ENCODE results near the gene NELFCD.

The NELFCD gene

DNA sequence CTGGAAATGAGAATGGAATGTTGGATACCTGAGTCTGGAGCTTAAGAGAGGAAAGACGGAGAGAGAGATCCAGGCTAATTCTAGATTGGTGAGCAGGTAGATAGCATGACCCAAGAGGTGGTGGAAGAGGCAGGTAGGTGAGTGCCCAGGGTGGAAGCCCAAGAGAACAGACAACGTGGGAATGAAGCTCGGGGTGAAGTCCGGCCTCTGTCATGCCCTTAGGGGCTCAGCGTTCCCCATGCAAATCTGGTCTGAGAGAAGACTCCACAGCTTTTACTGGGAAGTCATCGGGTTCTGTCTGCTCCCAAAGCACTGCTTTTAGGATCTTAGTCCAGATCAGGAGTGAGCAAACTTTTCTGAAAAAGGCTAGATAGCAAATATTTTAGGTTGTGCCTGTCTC is 3.6 kb downstream of the NELFCD start:
- H3K27me3 Mint-ChIP-seq, result no peaks in the 10 kb centered on the region
- H3K27ac Mint-ChIP-seq, result peak overlapping the region; percentile 54
- H3K36me3 Mint-ChIP-seq (ENCODE audit: low read depth), result peaks cover 53% of the 10 kb centered on the region
- peaks cover 36% of the 10 kb centered on the region for H3K4me1 Mint-ChIP-seq (ENCODE audit: low read depth)
- H3K4me3 Mint-ChIP-seq, result no peak overlapping the region
- no peaks in the 10 kb centered on the region for H3K9me3 Mint-ChIP-seq

DNA sequence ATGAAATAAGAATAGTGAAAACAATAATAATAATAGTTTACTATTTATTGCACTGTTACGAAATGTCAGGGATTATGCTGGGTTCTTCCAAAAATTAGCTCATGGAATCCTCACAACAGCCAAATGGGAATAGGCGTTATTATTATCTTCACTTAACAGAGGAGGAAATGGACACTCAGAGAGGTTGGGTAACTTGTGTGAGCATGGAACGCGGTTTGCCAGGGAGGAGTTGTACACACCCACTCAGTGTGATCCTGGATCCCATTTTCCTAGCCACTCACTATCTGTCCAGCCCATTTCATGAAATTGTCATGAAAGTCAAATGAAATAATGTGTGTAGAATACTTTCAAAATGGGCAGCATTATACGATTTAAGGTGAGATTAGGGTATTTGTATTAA is 4.6 kb downstream of the NELFCD start:
- Mint-ChIP-seq H3K4me1 (ENCODE audit: low read depth) (peaks cover 36% of the 10 kb centered on the region), H3K27ac (no peak overlapping the region), H3K36me3 (ENCODE audit: low read depth) (peaks cover 62% of the 10 kb centered on the region), H3K27me3 (no peaks in the 10 kb centered on the region), H3K4me3 (no peak overlapping the region), H3K9me3 (no peaks in the 10 kb centered on the region)

- no peak overlapping the region for H3K4me3 Mint-ChIP-seq
- no peak overlapping the region for H3K27ac Mint-ChIP-seq
- H3K36me3 Mint-ChIP-seq (ENCODE audit: low read depth), result peaks cover 70% of the 10 kb centered on the region
- H3K27me3 Mint-ChIP-seq, result no peaks in the 10 kb centered on the region
- H3K4me1 Mint-ChIP-seq (ENCODE audit: low read depth), result peaks cover 36% of the 10 kb centered on the region
- H3K9me3 Mint-ChIP-seq, result no peaks in the 10 kb centered on the region
Measured at GRCh38 chr20:58986286-58986967, 5.4 kb downstream of the NELFCD start.

GRCh38 chr20:58986968-58987517 is 6.0 kb downstream of the NELFCD start:
- H3K4me1 Mint-ChIP-seq (ENCODE audit: low read depth), result peaks cover 36% of the 10 kb centered on the region
- no peaks in the 10 kb centered on the region for H3K27me3 Mint-ChIP-seq
- H3K36me3 Mint-ChIP-seq (ENCODE audit: low read depth), result peaks cover 76% of the 10 kb centered on the region
- H3K4me3 Mint-ChIP-seq, result no peak overlapping the region
- no peak overlapping the region for H3K27ac Mint-ChIP-seq
- no peaks in the 10 kb centered on the region for H3K9me3 Mint-ChIP-seq

DNA sequence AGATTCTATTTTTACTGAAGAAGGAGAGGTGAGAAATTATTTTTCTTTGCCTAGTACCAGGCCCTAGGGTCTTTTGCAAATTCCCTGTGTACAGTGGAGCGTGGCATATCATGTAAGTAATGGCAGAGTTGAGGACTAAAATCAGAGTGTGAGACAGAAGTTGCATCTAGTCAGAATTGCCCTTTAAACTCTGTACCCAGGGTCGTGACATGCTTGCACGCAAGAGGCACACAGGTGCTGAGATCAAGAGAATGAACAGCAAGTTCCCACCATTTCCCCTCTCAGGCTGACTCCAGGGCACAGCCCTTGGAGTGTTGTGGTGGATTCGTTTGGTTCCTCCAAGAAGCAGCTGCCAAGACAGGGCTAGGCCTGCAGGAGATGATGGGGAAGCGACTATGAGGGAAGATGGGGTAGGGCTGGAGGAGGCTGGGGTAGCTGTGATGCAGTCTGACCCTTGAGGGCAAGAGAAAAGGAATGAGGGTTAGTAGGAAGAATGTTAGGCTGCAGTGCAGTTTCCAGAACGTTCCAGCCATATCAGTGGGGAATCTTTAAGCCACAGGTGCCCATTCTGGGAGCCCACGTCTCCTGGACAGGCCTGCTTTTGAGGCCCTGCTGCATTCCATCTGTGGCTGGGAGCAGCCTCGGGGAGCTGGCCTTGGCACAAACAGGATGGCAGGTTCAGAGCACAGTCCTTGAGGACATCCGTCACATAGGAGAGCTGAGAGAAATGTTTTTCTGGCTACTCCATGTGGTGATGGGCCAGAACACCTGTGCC is 6.9 kb downstream of the NELFCD start:
- H3K4me3 Mint-ChIP-seq, result no peak overlapping the region
- H3K4me1 Mint-ChIP-seq (ENCODE audit: low read depth), result peaks cover 27% of the 10 kb centered on the region
- H3K36me3 Mint-ChIP-seq (ENCODE audit: low read depth), result peaks cover 79% of the 10 kb centered on the region
- no peaks in the 10 kb centered on the region for H3K27me3 Mint-ChIP-seq
- H3K9me3 Mint-ChIP-seq, result no peaks in the 10 kb centered on the region
- H3K27ac Mint-ChIP-seq, result no peak overlapping the region

GRCh38 chr20:58988565-58988882 is 7.5 kb downstream of the NELFCD start:
- no peak overlapping the region for H3K27ac Mint-ChIP-seq
- H3K9me3 Mint-ChIP-seq, result no peaks in the 10 kb centered on the region
- no peaks in the 10 kb centered on the region for H3K27me3 Mint-ChIP-seq
- H3K4me3 Mint-ChIP-seq, result no peak overlapping the region
- peaks cover 81% of the 10 kb centered on the region for H3K36me3 Mint-ChIP-seq (ENCODE audit: low read depth)
- peaks cover 23% of the 10 kb centered on the region for H3K4me1 Mint-ChIP-seq (ENCODE audit: low read depth)

- Mint-ChIP-seq H3K27ac (no peak overlapping the region), H3K27me3 (no peaks in the 10 kb centered on the region), H3K36me3 (ENCODE audit: low read depth) (peaks cover 79% of the 10 kb centered on the region)
Measured at GRCh38 chr20:58989196-58989595, 8.1 kb downstream of the NELFCD start.

DNA sequence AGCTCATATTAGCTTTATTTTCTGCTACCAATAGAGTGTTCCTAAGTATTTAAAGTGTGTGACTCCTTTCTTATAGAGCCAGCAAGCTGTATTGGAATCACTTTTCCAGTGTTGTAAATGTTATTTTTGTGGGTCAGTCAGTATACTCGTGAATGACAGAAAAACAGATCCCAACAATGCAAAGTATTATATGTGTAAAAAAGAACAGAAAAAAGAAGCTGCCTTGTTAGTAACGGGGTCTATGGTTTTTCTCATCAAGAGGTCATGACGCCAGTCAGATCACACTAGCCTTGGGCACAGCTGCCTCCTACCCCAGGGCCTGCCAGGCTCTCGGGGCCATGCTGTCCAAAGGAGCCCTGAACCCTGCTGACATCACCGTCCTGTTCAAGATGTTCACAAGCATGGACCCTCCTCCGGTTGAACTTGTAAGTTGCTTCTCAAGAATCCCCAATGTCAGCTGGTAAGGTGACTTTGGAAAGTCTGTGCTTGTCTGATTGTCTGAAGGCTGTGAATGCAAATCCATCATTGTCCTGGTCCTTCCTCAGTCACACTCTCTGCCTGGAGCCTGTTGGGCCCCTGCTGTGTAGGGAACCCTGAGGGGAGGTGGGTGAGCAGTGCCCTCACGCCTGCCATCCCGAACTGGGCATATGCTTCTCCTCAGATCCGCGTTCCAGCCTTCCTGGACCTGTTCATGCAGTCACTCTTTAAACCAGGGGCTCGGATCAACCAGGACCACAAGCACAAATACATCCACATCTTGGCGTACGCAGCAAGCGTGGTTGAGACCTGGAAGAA is 9.8 kb downstream of the NELFCD start:
- Mint-ChIP-seq H3K27ac (peak overlapping the region; percentile 36), H3K27me3 (no peaks in the 10 kb centered on the region), H3K4me1 (ENCODE audit: low read depth) (peaks cover 9% of the 10 kb centered on the region), H3K9me3 (no peaks in the 10 kb centered on the region), H3K36me3 (ENCODE audit: low read depth) (peaks cover 84% of the 10 kb centered on the region), H3K4me3 (no peak overlapping the region)

More at GRCh38 chr20:58989196-58989595, 8.1 kb downstream of the NELFCD start:
- Mint-ChIP-seq H3K4me3 (no peak overlapping the region), H3K4me1 (ENCODE audit: low read depth) (peaks cover 18% of the 10 kb centered on the region), H3K9me3 (no peaks in the 10 kb centered on the region)

DNA sequence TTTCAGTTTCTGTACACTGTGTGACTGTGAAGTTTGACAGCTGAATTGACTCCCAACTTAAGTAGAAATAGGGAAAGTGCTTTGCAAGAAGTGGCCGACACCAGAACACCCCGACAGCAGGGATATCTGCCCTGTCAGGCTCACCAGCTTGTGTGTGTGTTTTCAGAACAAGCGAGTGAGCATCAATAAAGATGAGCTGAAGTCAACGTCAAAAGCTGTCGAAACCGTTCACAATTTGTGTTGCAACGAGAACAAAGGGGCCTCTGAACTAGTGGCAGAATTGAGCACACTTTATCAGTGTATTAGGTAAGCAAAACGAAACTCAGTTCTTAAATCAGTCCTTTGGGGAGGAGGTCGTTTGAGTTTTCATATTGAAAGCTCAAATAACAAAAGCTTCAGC is 10.7 kb downstream of the NELFCD start:
- Mint-ChIP-seq H3K4me1 (ENCODE audit: low read depth) (peaks cover 6% of the 10 kb centered on the region), H3K36me3 (ENCODE audit: low read depth) (peaks cover 85% of the 10 kb centered on the region), H3K4me3 (no peak overlapping the region), H3K9me3 (no peaks in the 10 kb centered on the region), H3K27ac (no peak overlapping the region), H3K27me3 (no peaks in the 10 kb centered on the region)

DNA sequence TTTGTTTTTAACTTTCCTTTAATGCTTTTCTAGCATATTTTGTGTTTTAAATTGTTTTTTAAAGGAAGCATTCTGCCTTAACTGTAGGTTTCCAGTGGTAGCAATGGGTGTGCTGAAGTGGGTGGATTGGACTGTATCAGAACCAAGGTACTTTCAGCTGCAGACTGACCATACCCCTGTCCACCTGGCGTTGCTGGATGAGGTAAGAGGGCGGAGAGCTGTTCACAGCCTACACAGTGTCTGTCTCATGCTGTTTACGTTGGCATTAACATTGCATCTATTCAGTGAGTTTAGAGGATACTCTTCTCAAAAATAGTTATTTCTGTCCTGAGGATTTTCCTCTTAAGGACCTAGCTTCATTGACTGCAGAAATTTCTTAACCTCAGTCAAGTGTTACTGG is 11.9 kb downstream of the NELFCD start:
- no peak overlapping the region for H3K4me3 Mint-ChIP-seq
- H3K9me3 Mint-ChIP-seq, result no peaks in the 10 kb centered on the region
- peaks cover 6% of the 10 kb centered on the region for H3K4me1 Mint-ChIP-seq (ENCODE audit: low read depth)
- peak overlapping the region; percentile 45 for H3K27ac Mint-ChIP-seq
- H3K36me3 Mint-ChIP-seq (ENCODE audit: low read depth), result peaks cover 84% of the 10 kb centered on the region
- H3K27me3 Mint-ChIP-seq, result no peaks in the 10 kb centered on the region

DNA sequence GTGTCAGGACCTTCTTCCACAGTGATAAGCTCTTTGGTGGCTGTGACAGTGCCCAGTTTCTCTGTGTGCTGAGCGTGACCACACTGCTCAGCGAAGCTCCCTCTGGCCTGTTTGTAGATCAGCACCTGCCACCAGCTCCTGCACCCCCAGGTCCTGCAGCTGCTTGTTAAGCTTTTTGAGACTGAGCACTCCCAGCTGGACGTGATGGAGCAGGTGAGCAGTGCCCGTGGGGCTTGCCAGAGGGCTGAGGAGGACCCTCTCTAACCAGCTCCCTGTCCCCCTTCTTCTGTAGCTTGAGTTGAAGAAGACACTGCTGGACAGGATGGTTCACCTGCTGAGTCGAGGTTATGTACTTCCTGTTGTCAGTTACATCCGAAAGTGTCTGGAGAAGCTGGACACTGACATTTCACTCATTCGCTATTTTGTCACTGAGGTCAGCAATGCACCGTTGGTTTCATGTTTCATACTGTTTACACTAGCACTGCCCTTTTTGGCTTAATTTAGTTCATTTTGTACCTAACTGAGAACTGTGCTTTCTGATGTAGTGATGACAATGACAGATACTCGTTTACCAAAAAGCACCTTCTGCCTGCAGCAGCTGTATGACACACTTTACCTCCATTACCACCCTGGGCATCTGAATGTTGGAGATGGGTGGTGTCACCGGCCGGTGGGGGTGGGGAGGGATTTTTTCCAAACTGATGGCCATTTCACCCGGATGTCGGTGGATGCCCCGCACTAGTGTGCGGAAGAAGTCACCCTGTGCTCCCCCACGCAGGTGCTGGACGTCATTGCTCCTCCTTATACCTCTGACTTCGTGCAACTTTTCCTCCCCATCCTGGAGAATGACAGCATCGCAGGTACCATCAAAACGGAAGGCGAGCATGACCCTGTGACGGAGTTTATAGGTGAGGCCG is 12.5 kb downstream of the NELFCD start:
- no peaks in the 10 kb centered on the region for H3K9me3 Mint-ChIP-seq
- H3K4me1 Mint-ChIP-seq (ENCODE audit: low read depth), result peaks cover 6% of the 10 kb centered on the region
- H3K27me3 Mint-ChIP-seq, result no peaks in the 10 kb centered on the region
- H3K36me3 Mint-ChIP-seq (ENCODE audit: low read depth), result peaks cover 83% of the 10 kb centered on the region
- no peak overlapping the region for H3K27ac Mint-ChIP-seq
- no peak overlapping the region for H3K4me3 Mint-ChIP-seq

- H3K4me1 Mint-ChIP-seq (ENCODE audit: low read depth), result peaks cover 6% of the 10 kb centered on the region
- H3K27ac Mint-ChIP-seq, result peak overlapping the region; percentile 52
- peaks cover 76% of the 10 kb centered on the region for H3K36me3 Mint-ChIP-seq (ENCODE audit: low read depth)
- no peaks in the 10 kb centered on the region for H3K27me3 Mint-ChIP-seq
- H3K9me3 Mint-ChIP-seq, result no peaks in the 10 kb centered on the region
- no peak overlapping the region for H3K4me3 Mint-ChIP-seq
Measured at GRCh38 chr20:58994390-58995159, 13.5 kb downstream of the NELFCD start.

- H3K4me1 Mint-ChIP-seq (ENCODE audit: low read depth), result peaks cover 6% of the 10 kb centered on the region
- no peaks in the 10 kb centered on the region for H3K9me3 Mint-ChIP-seq
- H3K27ac Mint-ChIP-seq, result peak overlapping the region; percentile 69
- peaks cover 66% of the 10 kb centered on the region for H3K36me3 Mint-ChIP-seq (ENCODE audit: low read depth)
- no peak overlapping the region for H3K4me3 Mint-ChIP-seq
- no peaks in the 10 kb centered on the region for H3K27me3 Mint-ChIP-seq
Measured at GRCh38 chr20:58995461-58996225, 14.6 kb downstream of the NELFCD start.

Measured in stimulated activated naive CD8-positive, alpha-beta T cell treated with anti-CD3 and anti-CD28 coated beads, Interleukin-15, Interleukin-2, amounts not matched to agents 100 ng/mL and 50 ng/mL, for 24 hours (primary cell).